Stimulated activated CD8-positive, alpha-beta memory T cell treated with anti-CD3 and anti-CD28 coated beads, Interleukin-12 subunit alpha, Interleukin-12 subunit beta, amount 100 ng/mL, for 24 hours (primary cell): ENCODE data around the gene RPP14.

Source experiments
- DNase-seq: peaks from one replicate; pipeline ENCODE4 v3.0.0-alpha.2; 2020; ENCODE audit errors: extremely low read depth

RPP14 gene

DNA sequence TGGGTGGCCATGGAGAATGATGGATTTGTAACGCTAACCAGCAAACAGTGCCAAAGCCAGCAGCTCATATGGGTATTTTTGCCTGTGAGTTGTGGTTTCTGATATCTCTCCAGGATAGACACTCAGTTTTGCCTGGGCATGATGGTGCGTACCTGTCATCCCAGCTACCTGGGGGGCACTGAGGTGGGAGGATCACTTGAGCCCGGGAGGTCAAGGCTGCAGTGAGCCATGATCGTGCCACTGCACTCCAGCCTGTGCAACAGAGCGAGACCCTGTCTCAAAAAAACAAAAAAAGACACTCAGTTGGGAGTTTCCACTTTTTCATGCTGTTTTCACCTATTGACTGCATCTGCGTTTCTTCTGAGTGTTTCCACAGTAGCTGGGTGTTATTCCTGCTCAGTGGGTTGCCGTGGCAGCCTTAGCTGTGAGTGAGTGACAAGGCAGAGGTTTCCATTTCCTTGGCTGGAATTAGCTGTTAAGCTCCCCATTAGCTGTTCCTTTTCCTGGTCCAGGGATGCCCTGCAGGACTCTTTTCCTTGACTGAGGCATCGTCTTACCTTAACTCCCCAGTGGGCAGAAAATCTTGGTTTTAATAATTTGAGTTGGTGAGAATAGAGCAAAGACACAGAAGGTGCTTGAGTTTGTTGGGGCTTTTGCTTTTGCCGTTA lies 14.2 kb upstream of the RPP14 start:
- DNase-seq = no peak

DNA sequence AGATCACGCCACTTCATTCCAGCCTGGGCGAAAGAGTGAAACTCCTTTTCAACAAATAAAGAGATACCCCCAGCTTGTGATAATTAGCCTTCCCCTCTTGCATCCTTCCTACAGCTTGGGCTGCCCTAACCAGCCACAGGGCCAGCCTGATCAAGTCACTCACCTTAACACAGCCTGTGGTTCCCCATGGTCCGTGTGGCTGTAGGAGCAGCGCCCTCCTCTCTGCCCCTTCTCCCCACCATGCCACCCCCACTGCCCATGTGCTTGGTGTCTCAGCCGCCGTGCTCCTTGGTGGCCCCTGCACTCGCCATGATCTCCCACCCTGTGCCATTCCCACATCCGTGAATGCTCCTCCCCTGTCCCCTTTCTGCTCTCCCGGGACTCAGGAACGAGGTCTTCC lies 13.2 kb upstream of the RPP14 start:
- DNase-seq = no peak

DNA sequence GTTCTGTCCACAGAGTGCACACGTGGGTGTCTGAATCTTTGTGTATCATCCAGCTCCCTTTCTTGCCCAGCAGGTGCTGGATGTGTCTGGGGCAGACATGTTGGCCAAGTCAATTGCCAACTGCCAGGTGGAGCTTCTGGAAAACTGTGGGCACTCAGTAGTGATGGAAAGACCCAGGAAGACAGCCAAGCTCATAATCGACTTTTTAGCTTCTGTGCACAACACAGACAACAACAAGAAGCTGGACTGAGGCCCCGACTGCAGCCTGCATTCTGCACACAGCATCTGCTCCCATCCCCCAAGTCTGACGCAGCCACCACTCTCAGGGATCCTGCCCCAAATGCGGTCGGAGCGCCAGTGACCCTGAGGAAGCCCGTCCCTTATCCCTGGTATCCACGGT lies 12.5 kb upstream of the RPP14 start:
- DNase-seq = no peak

DNA sequence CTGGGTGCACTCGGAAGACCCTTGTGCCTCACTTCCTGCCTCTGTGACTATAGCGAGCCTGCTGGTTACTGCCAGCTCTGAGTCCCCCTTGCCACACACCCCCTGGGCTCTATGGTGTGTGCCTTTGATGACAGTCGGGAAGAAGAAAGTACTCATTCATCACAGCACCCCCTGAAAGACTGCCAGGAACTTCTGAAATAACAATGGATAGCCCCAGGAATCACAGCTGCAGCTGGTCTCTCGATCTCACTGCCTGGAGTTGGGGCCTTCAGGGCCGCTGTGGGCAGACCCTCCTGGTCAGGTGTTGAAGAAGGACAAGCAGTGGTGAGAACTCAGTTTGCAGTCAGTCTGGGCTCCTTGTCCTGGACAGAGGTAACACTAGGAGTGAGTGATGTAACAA lies 9.8 kb upstream of the RPP14 start:
- DNase-seq = no peak

DNA sequence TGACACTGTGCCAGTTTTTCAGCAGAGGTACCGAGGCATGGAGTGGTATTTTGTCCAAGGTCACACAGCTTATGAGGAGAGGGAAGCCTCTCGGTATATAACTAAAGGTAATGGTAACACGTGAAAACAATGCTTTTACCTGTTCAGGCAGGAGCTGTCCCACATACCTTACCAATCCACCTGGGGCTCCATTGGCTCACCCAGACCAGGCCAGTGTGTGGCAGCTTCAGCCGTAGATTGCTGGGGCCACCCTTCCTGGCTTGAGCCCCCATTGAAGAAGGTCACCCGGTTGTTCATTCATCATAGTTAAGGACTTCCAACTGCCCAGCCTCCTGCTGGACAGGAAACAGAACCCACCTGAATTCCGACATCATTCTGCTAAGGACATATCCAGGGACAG lies 9.2 kb upstream of the RPP14 start:
- DNase-seq = no peak

DNA sequence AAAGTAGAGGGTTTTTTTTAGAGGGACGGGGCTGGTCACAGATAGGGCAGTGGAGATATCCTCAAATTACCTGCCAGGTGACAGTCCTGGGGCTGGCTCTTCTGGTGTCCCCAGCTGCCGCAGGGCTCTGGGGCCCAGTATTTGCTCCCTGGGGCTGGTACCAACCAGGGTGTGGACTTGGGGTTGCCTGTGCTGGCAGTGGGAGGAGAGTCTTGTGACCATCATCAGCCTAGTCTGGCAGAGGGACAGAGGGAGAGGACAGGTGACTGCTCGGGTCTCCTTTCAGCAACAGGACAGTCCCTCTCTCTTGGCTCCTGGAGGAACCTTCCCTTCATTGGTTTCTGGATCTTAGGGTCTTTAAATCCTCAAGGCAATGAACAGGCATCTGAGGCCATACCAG lies 7.9 kb upstream of the RPP14 start:
- no peak for DNase-seq

DNA sequence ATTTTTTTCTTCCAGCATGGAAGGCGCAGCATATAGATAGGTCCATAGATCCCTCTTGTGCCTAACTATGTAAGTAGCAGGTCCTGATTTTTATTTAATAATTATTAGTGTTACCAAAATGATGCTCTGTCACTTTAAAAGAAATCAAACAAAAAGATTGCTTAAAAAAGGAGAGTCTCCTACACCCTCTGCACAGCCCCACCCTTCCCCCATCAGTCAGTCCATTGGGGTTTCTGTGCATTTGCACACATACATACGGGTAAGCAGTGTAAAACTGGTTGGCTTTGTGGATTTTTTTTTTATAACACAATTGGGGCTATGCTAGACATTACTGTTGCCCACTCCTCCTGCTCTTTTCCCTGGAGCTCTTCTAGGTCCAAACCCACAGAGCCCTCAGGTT lies 7.0 kb upstream of the RPP14 start:
- DNase-seq = no peak

DNA sequence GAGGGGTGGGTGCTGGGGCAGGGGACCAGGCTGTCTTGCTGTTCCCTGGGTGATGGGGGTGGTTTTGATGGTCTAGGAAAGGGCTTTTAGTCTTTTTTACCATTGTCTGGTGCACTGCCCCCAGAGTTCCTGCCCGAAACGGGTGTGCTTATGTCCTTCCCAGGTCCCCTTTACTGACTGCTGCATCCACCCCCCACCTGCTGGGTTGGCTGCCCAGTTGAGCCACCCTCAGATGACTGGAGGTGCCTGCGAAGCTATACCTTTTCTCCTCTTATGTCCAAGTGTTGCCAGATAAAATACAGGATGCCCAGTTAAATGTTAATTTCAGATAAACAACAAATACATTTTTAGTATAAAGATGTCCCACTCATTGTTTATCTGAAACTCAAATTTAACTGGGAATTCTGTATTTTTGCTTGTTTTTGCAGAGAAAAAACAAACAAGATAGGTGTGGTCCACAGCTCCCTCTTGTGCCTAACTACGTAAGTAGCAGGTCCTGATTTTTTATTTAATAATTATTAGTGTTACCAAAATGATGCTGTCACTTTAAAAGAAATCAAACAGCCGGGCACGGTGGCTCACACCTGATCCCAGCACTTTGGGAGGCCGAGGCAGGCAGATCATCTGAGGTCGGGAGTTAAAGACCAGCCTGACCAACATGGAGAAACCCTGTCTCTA lies 6.1 kb upstream of the RPP14 start:
- DNase-seq = no peak

DNA sequence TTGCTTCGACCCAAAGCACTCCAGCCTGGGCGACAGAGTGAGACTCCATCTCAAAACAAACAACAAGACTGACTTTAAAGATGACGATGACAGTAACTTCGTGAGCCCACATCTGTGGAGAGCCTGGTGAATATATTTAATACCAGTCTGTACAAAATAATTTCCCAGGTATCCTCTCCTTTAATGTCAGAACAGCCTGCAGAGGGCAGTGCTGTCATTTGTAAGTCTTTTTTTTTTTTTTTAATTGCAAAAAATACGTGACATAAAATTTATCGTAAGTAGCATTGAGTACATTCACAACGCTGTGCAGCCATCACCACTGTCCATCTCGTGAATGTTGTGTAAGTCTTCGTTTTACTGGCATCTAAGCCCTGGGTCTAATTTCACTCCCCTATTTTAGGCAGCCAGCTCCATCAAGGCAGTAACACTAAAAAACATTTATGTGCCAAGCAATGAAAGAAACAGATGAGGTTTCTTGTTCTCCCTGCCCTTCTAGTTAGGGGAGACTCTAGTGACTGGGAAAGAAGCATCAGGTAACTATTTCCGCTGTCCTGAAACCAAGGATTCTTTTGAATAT lies 1.7 kb downstream of the RPP14 start:
- DNase-seq = no peak

DNA sequence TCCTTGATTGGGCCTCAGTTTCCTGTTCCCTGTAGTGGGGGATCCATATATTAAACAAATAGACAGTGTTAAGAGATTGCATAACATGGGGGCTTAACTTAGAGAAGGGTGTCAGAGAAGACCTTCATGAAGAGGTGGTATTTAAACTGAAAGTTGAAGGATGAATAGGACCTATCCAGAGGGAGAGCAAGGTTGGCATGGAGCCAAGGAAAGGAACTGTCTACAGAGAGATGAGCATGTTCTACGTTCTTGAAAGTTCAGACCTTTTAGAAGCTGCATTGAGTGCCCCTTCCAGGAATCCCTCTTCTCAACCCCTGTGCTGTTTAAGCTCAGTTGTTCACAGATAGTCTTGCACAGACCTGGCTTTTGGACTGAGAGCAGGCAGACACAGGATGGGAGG lies 2.7 kb downstream of the RPP14 start:
- no peak for DNase-seq

DNA sequence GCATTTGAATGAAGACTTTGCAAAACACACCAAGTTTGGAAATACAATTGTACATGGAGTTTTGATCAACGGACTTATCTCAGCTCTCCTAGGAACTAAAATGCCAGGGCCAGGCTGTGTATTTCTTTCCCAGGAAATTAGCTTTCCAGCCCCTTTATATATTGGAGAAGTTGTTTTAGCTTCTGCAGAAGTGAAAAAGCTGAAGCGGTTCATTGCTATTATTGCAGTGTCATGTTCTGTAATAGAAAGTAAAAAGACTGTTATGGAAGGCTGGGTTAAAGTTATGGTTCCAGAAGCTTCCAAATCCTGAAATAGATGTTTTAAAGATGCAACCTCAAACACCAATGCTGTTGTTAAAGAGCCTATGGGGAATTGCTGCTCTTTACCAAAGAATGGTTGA lies 11.8 kb downstream of the RPP14 start:
- no peak for DNase-seq

DNA sequence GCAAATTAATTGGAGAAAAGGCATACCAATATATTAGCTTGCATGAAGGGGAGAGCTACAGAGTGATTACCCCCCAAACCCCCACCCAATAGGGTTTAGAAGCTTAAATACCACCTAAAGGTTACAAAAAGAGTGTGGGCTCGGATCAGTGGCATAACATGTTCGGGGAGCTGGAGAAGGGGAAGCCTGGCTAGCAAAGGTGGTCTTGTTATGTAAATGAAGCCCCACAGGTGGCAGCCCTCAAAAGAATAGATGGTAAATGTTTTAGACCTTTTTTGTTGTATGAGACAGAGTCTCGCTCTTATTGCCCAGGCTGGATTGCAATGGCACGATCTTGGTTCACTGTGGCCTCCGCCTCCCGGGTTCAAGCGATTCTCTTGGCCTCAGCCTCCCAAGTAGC lies 15.7 kb downstream of the RPP14 start:
- DNase-seq = no peak

DNA sequence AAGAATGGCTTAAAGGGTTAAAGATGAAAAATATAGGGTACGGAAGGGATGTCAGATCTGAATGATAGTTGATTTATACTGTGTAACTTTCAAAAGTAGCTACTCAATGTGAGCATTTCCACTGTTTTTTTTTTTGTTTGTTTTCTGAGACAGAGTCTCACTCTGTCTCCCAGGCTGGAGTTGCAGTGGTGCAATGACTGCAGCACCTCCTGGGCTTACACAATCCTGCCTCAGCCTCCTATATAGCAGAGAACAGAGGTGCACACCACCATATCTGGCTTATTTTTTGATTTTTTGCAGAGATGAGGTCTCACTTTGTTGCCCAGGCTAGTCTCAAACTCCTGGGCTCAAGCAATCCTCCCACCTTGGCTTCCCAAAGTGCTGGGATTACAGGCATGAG lies 16.7 kb downstream of the RPP14 start:
- no peak for DNase-seq

DNA sequence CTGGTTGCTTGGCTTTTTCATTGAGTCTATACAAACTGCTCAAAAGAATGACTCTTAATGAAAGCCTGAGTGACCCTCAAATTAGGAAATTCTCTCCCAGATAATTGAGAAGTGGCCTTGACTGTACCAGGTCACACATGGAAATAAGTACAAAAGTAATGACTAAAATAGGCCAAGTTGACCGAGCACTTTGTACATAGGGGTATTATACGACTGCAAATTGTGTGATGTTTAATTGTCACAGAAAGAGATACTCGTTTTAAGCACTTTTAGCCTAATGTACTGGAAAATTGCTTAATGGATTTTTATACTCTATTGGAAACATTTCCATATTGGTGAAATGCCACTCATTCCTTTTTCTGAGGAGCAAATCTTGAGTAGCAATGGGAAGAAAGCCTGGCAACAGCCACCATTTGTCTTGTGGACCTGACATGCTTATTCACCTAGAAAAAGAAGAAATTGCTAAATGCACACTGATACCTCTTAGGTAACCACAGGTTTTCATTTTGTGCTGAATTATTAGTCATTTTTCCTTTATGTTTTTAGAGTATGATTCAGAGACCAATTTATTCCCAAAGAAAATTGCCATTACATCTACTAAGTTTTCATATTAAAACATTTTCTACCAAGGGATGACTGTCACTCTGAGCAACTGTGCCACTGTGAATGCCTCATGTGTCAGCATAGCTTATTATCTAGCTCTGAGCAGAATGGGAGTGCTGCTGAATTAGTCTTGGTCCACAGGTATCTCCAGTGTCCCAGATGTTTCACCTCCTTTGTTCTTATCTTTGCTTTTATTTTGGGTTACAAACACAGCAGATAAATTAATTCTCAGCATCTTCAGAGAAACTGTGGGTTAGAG lies 17.7 kb downstream of the RPP14 start:
- DNase-seq = no peak

DNA sequence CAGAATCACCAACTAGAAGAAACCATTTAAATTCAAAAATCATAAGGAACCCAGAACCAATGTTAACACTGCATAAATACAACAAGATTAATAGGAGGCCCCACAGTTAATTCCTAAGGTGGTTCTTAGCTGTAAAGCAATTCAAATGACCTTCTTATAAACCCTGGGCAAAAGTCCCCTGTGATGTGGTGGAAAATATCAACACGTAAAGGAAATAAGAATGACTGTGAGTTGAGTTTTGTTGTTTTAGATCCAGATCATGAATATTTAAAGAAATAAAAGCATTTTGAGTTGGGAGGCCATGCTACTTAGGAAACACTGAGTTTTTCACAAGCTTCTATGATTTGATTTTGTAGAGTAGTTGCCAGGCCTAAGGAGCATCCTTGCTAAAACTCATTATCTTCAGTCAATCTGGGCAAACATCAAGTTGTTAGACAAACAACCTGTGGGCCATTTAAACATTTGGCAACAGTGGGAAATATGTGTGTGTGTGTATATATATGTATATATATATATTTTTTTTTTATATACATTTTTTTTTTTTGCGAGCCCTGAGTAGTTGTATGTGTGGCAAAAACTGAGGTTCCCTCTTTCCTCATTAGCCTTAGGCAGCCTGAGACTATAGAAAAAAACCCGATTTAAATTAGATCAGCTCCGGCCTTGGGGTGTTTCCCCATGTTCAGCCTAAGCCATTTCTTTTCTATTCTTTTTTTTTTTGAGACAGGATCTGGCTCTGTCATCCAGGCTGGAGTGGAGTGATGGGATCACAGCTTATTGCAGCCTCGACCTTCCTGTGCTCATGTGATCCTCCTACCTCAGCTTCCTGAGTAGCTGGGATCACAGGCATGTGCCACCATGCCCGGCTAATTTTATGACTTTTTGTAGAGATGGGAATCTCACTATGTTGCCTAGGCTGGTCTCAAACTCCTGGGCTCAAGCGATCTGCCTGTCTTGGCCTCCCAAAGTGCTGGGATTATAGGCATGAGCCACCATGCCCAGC lies 18.6 kb downstream of the RPP14 start:
- DNase-seq = no peak

DNA sequence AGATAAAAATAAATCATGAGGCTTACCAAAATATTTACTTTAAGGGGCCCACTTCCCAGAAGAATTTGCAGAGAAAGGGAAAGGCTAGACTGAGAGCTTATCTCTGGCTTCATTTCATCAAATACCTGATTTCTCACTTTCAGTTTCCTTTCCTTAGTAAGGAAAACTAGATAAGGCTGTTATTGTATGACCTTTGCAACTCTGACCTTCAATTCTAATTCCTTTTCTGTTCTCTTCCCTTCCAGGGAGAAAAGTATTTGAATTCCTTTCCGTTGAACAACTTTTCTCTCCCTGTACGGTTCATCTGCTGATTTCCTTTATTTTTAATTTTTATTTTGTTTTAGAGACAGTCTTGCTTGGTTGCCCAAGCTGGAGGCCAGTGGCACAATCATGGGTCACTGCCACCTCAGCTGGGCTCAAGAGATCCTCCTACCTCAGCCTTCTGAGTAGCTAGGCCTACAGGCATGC lies 19.5 kb downstream of the RPP14 start:
- DNase-seq = no peak

DNA sequence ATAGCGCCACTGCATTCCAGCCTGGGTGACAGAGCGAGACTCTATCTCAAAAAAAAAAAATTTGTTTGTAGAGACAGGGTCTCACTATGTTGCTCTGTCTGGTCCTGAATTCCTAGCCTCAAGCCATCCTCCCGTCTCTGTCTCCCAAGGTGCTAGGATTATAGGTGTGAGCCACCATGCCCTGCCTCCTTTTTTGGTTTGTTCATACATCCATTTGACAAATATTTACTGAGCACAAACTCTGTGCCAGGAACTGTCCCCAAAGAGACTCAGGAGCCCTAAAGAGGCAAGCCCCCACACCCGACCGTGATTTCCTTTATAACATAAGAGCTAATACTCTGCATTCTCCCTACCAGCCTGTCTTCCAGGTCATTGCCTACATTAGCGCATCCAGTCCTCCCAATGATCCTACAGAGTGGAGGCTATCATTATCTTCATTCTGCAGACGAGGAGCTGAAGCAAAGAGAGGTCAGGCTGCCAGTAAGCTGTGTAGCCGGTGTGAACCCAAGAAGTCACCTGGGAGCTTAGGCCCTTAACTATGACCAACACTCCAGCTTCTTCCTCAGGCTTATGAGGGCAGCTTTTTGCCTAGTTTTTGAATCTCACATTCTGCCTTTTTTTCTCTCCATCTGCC lies 20.3 kb downstream of the RPP14 start:
- DNase-seq = no peak

DNA sequence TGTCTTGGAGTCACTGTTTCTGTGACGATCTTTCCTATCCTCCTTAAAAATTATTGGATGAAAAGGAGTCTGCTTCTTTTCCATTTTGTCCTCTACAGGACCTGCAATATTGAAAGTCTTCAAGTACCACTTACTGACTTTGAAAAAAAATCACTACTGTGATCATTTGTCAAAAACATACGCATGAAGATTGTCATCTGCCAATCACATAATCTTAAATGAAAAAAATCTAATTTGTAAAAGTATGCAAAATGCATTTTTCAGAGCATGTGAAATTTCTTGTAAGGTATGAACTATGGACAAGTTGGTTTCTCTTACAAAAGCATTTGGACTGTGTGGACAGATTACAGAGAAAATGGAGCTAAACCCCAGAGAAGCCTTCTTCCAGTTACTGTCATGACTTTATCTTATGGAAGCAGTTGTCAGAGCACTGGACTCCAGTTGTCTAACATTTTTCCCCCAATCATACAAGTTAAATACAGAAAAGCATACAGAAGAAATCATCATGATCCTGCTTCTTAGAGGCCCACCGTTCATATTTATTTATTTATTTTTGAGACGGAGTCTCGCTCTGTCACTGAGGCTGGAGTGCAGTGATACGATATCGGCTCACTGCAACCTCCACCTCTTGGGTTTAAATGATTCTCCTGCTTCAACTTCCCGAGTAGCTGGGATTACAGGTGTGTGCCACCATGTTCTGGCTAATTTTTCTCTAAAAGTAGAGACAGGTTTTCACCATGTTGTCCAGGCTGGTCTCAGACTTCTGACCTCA lies 23.3 kb downstream of the RPP14 start:
- no peak for DNase-seq

DNA sequence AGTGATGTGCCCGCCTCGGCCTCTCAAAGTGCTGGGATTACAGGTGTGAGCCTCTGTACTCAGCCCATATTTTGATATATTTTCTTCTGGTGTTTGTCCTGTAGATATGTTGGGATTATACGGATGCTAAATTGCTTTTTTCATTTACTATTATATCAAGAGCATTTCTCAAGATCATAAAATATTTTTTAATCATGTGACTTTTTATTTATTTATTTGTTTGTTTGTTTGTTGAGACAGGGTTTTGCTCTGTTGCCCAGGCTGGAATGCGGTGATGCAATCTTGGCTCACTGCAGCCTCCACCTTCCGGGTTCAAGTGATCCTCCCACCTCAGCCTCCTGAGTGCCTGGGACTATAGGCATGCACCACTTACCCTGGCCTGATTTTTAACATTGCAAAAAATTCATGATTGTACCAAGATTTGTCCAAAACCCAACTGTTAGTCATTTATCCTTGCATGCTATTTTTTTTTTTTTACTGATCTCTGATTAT lies 23.9 kb downstream of the RPP14 start:
- no peak for DNase-seq
